HepG2 (cell line): Measurements from ENCODE around the gene CKAP2. TPM values are rescaled to one million over a fixed set of nuclear protein-coding genes. Genes with fewer than 3 reads are reported as not detected.

Experiments used
- ARNT2 ChIP-seq: sonication (generic); formaldehyde crosslinking; IDR thresholded peaks from 2 replicates; pipeline ENCODE4 v1.8.0; 2022; ENCODE audit warnings: mild to moderate bottlenecking, low read depth, missing genetic modification reagents, moderate library complexity
- BCL3 ChIP-seq: sonication (generic); formaldehyde crosslinking; IDR thresholded peaks from 2 replicates; pipeline ENCODE4 v1.5.1; 2020; ENCODE audit warnings: mild to moderate bottlenecking, missing genetic modification reagents, moderate library complexity
- EP300 ChIP-seq, 3 experiments: sonication (generic) in 1 of 3; formaldehyde crosslinking in 1 of 3; IDR thresholded peaks; 2 replicates each; pipeline versions ENCODE4 v1.5.1 to v1.6.1; 2011 to 2020; ENCODE audit warnings: low read depth in 2 of 3, low read length in 2 of 3, borderline replicate concordance in 1 of 3, improper control_type of control experiment in 1 of 3, mild to moderate bottlenecking in 1 of 3, missing genetic modification reagents in 1 of 3, moderate library complexity in 1 of 3
- FOXK1 ChIP-seq: sonication (generic); formaldehyde crosslinking; IDR thresholded peaks from 2 replicates; pipeline ENCODE4 v1.4.0; 2020; ENCODE audit warnings: low read depth, missing genetic modification reagents, borderline replicate concordance
- FOXO4 ChIP-seq: sonication (generic); formaldehyde crosslinking; conservative IDR thresholded peaks from 2 replicates; pipeline ENCODE4 v1.8.1; 2023; ENCODE audit warnings: missing genetic modification reagents
- IRF1 ChIP-seq: sonication (generic); formaldehyde crosslinking; IDR thresholded peaks from 2 replicates; pipeline ENCODE4 v1.4.0; 2020; ENCODE audit warnings: low read depth, mild to moderate bottlenecking, missing genetic modification reagents
- KAT7 ChIP-seq: IDR thresholded peaks from 2 replicates; pipeline ENCODE4 v1.6.1; 2018; ENCODE audit warnings: borderline replicate concordance, missing compliant biosample characterization
- PHF8 ChIP-seq: sonication (generic); formaldehyde crosslinking; IDR thresholded peaks from 2 replicates; pipeline ENCODE4 v1.5.0; 2020; ENCODE audit warnings: missing genetic modification reagents
- PITX1 ChIP-seq: sonication (generic); formaldehyde crosslinking; IDR thresholded peaks from 2 replicates; pipeline ENCODE4 v1.5.1; 2020; ENCODE audit warnings: mild to moderate bottlenecking, missing genetic modification reagents
- SNAI1 ChIP-seq: sonication (generic); formaldehyde crosslinking; IDR thresholded peaks from 2 replicates; pipeline ENCODE4 v1.5.0; 2020; ENCODE audit warnings: mild to moderate bottlenecking, missing genetic modification reagents, borderline replicate concordance
- SP2 ChIP-seq: sonication (generic); formaldehyde crosslinking; IDR thresholded peaks from 2 replicates; pipeline ENCODE4 v1.5.1; 2020; ENCODE audit warnings: mild to moderate bottlenecking, missing genetic modification reagents
- TSC22D2 ChIP-seq: sonication (generic); formaldehyde crosslinking; IDR thresholded peaks from 2 replicates; pipeline ENCODE4 v1.5.1; 2020; ENCODE audit warnings: missing genetic modification reagents, mild to moderate bottlenecking, borderline replicate concordance
- ZBTB46 ChIP-seq: sonication (generic); formaldehyde crosslinking; IDR thresholded peaks from 2 replicates; pipeline ENCODE4 v1.4.0; 2020; ENCODE audit warnings: mild to moderate bottlenecking, missing genetic modification reagents, borderline replicate concordance
- ZFP62 ChIP-seq: sonication (generic); formaldehyde crosslinking; IDR thresholded peaks from 2 replicates; pipeline ENCODE4 v1.4.0; 2020; ENCODE audit warnings: missing genetic modification reagents
- ZNF292 ChIP-seq: sonication (generic); formaldehyde crosslinking; IDR thresholded peaks from 2 replicates; pipeline ENCODE4 v1.8.1; 2022; ENCODE audit warnings: mild to moderate bottlenecking, low read depth, missing genetic modification reagents, borderline replicate concordance
- ZNF564 ChIP-seq: sonication (generic); formaldehyde crosslinking; IDR thresholded peaks from 2 replicates; pipeline ENCODE4 v1.8.1; 2023; ENCODE audit warnings: mild to moderate bottlenecking, missing genetic modification reagents
- ZNF589 ChIP-seq: sonication (generic); formaldehyde crosslinking; conservative IDR thresholded peaks from 2 replicates; pipeline ENCODE4 v1.8.0; 2022; ENCODE audit warnings: mild to moderate bottlenecking, moderate library complexity, missing genetic modification reagents
- ZNF747 ChIP-seq: sonication (generic); formaldehyde crosslinking; IDR thresholded peaks from 2 replicates; pipeline ENCODE4 v1.8.1; 2023; ENCODE audit warnings: missing genetic modification reagents, mild to moderate bottlenecking, borderline replicate concordance
- polyA plus RNA-seq, 8 experiments: library from polyadenylated mRNA; depleted of rRNA in 3 of 8; stranded (reverse) in 7 of 8; unstranded in 1 of 8; fragments of >200 nt; fragmentation: Illumina TruSeq in 4 of 8; extraction: Trizol in 4 of 8; gene quantifications; 2 replicates each; pipeline versions ENCODE4 v1.2.1 to v1.2.3, GENCODE V29; 2011 to 2016; ENCODE audit warnings: low read depth in 4 of 8, missing spikeins in 1 of 8, mixed read lengths in 1 of 8; ENCODE audit not compliant: insufficient read depth in 1 of 8
- total RNA-seq, 5 experiments: library from RNA; depleted of rRNA; stranded (reverse); fragments of >200 nt; fragmentation: Illumina TruSeq; extraction: Trizol; gene quantifications; 2 replicates each; pipeline ENCODE4 v1.2.3, GENCODE V29; 2016; ENCODE audit warnings: low read depth in 1 of 5
- TF ChIP-seq, protein P1 (sequence below): sonication (generic); formaldehyde crosslinking; IDR thresholded peaks from 2 replicates; pipeline ENCODE4 v1.4.0; 2020; ENCODE audit warnings: missing genetic modification reagents
- TF ChIP-seq, protein P2 (sequence below): sonication (generic); formaldehyde crosslinking; IDR thresholded peaks from 2 replicates; pipeline ENCODE4 v1.4.0; 2020; ENCODE audit warnings: missing genetic modification reagents, borderline replicate concordance

Gene CKAP2
- total and polyA plus RNA-seq, 2 of the 13 experiments (the other 11 are each of a cell fraction or from before 2014, with no cell fraction given): 6.7 to 40.3 TPM

DNA sequence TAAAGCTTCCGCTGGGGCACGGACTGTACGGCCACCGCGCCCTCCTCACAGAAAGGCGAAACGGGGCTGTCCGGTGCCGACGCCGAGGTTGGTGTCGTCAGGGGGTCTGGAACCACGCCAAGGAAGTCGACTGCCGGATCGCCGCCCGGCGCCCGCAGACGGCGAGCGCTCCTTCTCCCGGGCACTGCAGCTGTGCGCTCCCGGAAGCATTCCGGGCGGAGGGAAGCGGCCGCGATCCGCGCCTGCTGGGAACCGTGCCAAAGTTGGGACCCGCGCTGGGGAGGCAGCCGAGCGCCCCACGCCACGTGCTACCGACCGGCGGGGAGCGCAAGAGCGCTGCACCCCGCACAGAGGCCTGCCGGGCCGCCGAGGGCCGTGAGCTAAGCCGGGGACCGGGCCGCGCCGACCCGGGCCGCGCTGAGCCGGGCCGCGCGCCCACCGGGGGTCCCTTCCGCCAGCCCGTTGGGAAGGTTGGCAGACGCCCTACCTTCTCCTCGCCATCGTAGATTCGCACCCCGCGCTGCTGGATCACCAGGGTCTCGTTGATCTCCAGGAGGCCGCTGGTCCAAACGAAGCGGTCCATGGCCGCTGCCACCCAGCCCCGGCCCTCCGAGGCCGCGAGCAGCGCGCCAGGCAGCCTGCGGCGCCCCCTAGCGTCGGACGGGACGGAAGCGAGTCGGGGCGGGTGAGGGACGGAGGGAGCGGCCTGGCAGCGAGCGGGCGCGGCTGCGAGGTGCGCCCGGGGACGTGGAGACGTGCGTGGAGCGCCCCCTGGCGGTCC is 5.1 kb upstream of the CKAP2 start, which contains the start of gene VPS36 (continued):
- TF ChIP-seq IRF1 (CRISPR knock-in tag) (no peak), KAT7 (CRISPR knock-in tag) (peak; percentile 68; the same call in 1 of the 2 replicates), ZFP62 (no peak), PITX1 (CRISPR knock-in tag) (peak; percentile 74; the same call in 1 of the 2 replicates), ARNT2 (CRISPR knock-in tag) (peak; percentile 92), EP300 (IDR thresholded peaks at IDR 0.05; ENCODE audit: low read depth in 2 of 2, low read length in 2 of 2) (peak in 1 of 2 experiments; percentile 66; a peak in 1 of 4 replicates), EP300 (CRISPR knock-in tag; IDR thresholded peaks at IDR 0.05; ENCODE audit: borderline replicate concordance) (0 out of 2 replicates have a peak, but pooled peaks have one; percentile 40), ZNF747 (CRISPR knock-in tag) (peak; percentile 70), SP2 (no peak), FOXK1 (CRISPR knock-in tag) (peak; percentile 17; the same call in 1 of the 2 replicates), ZNF292 (CRISPR knock-in tag) (peak; percentile 48; the same call in 1 of the 2 replicates), BCL3 (peak; percentile 93; the same call in 1 of the 2 replicates), SNAI1 (CRISPR knock-in tag) (no peak), ZNF589 (CRISPR knock-in tag) (peak; percentile 73), PHF8 (peak; percentile 93), TSC22D2 (CRISPR knock-in tag) (no peak), ZNF564 (peak; percentile 90), FOXO4 (no peak), ZBTB46 (peak; percentile 15; the same call in 1 of the 2 replicates)
- TF ChIP-seq, protein P1, sequence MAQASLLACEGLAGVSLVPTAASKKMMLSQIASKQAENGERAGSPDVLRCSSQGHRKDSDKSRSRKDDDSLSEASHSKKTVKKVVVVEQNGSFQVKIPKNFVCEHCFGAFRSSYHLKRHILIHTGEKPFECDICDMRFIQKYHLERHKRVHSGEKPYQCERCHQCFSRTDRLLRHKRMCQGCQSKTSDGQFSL (CRISPR knock-in tag): 0 out of 2 replicates have a peak, but pooled peaks have one; percentile 15
- TF ChIP-seq, protein P2, sequence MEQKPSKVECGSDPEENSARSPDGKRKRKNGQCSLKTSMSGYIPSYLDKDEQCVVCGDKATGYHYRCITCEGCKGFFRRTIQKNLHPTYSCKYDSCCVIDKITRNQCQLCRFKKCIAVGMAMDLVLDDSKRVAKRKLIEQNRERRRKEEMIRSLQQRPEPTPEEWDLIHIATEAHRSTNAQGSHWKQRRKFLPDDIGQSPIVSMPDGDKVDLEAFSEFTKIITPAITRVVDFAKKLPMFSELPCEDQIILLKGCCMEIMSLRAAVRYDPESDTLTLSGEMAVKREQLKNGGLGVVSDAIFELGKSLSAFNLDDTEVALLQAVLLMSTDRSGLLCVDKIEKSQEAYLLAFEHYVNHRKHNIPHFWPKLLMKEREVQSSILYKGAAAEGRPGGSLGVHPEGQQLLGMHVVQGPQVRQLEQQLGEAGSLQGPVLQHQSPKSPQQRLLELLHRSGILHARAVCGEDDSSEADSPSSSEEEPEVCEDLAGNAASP (CRISPR knock-in tag): peak; percentile 64; the same call in 1 of the 2 replicates
